Activated effector memory CD4-positive, alpha-beta T cell treated with anti-CD3 and anti-CD28 coated beads, Interleukin-2, amount 50 U/mL, for 16 hours (primary cell): ENCODE results near the gene UNC5C.
"Not testable (repeated sequence)": the region's sequence is repeated elsewhere in the genome, so short reads cannot be mapped to it uniquely, and the experiment has no call there.

Experiments used
- DNase-seq: peaks from one replicate; pipeline ENCODE4 v3.0.0-alpha.2; 2020

UNC5C gene

DNA sequence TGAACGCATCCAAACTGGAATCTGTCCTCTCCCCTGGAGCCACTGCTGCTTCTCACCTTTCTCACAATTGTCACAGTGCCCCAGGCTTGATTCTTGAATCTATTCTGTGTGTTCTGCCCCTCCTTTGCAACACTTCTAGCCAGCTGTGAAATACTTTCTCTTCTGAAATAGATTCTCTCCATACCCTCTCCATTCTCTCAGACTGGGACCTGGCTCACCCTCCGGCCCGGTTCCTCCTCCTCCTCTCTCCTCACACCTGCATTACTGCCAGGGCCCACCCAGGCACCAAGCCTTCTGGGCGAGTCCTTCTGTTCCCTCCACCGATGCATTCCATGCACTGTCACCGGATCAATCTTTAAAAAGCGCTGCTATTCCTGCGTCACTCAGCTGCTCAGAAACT, 336.1 kb downstream of the UNC5C start:
- DNase-seq = no peak

DNA sequence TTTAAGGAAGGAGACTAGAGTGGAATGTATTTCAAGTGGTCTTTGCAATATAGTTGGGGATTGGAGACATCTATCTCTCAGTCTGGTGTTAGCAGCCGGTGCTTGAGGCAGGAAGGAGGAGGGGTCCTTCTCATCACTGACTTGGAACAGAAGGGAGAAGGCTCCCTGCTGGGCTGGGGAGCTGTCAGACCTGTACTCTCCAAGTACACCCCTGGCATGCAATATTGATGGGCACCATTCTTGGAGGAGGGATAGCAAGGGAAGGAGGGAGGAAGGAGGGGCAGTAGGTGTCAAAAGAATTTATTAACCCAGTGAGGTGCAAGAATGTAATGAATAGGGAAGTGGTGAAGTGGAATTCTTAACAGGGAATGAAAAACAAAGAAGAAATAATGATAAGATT, 338.8 kb downstream of the UNC5C start:
- DNase-seq = no peak

DNA sequence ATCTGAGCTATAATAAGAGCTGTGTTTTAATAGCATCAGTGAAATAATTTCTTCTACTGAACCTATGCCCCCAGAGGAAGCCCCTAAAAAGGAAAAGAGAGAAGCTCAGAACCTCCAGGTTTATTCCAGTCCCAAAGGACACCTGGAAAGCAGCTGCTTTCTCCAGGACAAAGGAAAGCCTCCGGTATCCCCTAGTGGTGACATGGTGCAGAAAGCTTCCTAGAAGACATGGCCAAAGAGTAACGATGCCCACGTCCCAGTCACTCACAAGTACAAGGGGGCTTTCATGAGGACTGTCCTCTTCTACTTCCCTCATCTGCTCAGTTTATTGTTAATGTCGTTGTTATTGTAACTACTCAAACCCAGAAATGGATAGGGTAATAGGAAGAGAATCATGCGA, 343.9 kb downstream of the UNC5C start:
- DNase-seq = no peak

DNA sequence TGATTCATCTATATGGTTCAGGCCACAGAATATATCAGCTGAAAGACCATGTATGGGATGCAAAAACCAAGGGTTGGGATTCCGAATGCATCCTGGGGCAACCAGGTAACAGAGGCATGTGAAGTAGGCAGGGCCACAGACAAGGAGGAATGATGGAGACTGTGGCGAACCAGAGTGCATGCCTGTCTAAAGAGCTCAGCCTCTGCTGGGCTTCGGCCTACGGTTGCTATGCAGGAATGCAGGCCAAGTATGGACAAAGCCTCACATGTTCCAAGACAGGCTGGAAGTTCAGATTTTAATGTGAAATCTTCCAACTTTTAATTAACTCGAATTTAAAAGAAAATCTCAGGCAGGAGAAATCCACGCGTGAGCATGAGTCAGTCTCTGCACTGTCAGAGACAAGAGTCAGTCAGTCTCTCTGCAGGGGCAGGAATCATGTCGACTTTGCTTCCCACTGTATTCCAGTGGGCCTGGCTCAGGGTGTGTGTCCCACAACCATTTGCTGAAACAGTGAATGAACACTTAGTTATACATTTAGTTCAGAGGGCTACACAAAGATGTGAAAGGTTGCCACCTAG, 344.4 kb downstream of the UNC5C start:
- no peak for DNase-seq

DNA sequence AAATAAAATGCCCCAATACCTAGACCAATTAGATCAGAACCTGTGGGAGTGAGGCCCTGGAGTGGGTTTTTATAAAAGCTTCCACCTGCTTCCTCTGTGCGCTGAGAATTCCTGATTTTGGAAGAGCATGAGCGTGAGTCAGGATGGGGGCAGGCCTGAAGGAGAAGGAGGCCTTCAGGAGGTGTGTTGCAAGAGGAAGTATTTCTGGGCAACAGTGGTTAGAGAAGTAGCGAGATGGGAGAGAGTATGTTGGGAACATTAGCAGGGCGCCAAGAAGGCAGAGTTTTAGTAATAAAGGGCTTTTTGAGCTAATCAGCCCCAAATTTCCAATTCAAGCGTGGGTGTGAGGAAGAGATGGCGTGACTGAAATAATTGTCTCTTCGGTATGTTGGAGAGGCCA, 349.8 kb downstream of the UNC5C start:
- DNase-seq = no peak

DNA sequence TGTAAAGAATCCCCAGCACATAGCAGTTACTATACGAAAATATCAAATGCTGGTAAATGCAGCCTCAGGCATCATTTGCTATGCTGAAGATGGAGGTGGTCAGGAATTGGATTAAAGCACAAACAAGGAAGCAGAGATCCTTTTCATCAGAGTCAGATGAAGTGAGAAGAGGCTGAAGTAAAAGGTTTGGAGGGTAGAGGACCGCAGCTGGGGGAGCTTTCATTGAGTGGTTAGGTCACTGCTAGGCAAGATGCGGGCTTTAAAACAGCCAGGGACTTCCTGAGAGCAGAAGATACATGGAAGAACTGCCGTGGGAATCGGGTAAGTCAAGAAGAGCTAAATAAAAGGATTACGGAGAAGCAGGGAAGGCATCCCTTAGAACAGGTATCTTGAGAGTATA, 351.4 kb downstream of the UNC5C start:
- DNase-seq = no peak

DNA sequence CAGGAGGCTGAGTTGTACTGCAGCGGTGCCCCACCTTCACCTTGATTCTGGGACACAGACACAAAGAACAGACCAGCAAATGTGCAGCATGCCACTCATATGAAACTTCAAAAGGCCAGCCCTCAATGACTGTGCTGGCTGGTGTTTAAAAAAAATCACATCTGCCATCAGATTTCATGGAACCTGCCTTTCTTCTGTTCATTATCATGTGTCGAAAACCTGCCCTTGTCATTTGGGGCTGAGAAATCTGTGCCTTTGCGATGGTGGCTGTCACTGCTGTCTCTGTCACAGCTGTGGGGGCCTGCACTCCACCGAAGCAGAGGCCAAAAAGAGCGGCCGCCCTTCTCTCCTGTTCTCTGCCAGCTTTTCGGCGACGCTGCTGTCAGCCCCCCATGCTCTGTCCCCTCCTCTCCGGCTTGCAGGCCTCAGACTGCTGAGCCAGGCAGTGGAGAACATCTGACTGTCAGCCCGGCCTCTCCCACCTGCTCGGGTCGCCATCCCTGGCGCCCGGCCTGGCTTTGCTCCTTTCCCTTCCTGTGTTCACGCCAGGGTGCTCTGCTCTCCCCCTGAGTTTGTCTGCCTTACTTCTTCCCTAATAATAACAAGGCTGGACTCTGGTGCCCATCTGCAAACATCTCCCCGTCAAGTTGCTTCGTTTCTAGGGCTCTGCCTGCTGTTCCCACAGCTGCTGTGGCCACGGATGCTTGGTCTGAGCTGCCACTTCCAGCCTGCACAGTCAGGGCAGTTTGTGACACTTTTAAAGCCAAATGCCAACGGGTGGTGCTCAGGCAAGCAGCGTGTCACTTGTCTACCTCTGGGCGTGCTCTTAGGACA, 355.2 kb downstream of the UNC5C start:
- no peak for DNase-seq

DNA sequence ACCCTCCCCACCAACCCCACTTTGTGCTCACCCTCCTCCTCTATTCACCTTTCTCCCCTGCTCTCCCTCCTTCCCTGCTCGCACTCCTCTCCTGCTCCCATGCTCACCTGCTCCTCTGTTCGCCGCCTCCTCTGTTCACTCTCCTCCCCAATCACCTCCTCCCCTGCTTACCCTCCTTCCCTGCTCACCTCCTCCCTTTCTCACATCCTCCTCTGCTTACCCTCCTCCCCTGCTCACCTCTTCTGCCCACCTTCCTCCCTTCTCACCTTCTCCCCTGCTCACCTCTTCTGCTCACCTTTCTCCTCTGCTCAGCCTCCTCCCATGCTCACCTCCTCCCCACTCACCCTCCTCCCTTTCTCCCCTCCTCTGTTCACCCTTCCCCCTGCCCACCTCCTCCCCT, 357.2 kb downstream of the UNC5C start:
- DNase-seq = no peak

DNA sequence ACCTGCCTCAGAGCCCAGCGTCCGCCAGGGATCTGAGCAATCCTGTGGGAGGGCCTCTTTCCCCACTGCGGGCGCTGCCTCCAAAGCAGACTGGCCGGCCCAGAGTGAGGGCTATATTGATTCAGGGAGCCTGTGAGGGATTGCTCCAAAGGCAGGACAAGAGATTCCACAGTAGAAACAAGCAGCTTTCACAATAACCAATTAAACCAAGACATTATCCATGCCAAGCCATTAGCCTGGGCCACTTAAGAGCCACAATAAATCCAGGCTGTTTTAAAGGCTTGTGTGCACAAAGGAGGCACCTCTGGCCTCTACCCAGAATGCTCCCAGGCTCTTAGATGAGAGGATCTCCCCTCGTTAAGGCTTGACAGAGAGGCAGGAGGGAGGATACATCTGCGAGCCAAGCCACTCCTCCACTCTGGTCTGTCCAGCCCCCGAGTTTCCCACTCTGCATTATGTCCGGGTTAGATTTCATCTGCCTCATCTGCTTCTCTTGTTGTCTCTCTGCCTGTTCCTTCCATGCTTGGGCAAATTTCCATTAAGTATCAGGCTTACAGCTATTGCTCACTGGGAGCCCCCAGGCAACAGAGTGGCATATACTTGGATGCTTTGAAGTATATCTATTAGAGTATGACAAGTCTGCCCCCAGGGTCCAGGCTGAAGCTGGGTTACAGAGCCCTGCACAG, 357.9 kb downstream of the UNC5C start:
- DNase-seq = no peak

DNA sequence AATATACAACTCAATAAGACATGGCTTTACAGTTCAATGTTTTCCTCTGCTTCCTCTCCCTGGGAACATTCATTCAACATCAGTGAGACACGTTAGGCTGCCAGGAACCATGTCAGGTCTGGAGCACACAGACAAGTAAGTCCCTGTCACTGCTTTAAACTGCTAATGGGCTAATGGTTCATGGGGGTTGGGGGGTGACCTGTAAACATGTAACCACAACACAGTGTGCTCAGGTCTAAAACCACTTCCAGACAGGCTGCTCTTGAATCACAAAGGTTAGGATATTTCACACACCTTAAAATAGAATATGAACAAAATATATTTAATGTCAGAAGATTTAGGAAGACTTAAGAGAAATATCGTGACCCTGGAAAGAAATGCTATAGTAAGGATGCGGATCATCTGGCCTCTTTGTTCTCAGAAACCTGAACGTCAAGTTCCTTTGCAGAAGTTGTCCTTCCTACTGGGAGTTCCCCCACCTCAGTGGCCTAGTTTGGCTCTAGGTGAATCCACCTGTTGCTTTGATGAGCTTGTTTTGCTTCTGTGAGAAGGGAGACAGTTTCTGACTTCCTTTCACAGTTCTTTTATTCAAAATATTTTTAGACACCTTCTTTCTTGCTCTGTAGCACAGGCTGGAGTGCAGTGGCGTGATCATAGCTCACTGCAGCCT, 359.9 kb downstream of the UNC5C start:
- no peak for DNase-seq

DNA sequence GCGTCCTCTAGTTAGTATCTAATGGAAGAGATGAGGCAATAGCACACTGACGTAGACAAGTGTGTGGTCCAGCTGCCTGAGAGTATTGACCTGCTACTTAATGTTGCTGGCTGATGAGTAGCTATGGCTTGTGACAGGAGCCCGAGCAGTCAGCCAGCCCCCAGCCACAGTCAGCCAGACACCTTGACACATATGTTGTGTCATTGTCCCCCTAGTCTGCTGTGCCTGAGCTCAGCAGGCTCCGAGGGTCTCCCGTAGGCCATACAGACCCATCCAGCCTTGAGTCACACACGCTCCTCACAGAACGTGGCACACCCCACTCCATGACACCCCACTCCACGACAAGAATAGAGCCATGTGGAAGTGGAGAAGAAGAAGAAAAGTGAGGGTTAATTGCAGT, 362.1 kb downstream of the UNC5C start:
- DNase-seq = no peak

DNA sequence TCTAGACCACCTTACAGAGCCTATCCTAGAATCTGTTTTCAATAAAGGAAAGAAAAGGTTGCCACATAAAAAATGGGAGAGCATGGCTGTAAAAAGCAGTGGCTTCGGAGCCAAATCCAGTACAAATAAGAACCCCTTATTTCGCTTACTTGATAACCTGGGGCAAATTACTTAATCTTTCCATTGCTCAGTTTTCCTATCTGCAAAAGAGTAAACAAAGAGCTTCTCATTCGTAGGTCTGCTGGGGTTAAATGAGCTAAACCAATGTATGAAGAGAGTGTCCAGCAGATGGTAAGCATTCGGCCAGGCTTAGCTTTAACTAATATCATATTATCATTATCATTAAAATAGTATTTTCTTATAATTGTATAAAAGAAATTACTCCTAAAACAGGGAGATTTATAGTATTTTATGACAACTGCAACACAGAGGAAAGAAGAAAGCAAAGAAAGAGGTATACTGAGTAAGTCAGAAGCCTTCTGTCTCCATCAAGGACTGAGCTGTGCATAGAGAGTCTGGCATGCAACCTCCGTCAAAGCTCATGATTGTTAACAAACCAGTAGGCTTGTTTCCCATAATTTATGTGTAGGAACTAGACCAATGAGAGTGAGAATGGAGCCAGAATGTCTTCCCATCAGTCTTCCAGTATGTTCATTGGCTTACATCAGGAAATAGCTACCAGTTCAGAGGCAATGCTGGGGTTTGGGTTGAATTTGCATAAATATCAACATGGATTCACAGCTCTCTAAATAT, 364.9 kb downstream of the UNC5C start:
- DNase-seq = no peak

DNA sequence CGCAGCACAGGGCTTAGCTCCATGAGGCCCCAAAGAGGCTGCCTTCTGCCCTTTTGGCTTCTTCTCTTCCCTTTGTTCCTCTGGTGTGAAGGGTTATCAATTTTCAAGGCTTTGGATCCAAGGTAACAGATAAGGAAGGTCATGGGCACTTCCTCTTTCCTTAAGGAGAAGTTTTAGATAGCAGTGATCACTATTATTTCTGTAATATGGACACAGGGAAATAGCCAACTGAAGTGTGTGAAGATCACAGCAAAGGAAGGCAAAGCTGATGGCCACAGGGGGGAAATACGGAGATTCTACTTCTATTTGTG, 366.8 kb downstream of the UNC5C start:
- no peak for DNase-seq

DNA sequence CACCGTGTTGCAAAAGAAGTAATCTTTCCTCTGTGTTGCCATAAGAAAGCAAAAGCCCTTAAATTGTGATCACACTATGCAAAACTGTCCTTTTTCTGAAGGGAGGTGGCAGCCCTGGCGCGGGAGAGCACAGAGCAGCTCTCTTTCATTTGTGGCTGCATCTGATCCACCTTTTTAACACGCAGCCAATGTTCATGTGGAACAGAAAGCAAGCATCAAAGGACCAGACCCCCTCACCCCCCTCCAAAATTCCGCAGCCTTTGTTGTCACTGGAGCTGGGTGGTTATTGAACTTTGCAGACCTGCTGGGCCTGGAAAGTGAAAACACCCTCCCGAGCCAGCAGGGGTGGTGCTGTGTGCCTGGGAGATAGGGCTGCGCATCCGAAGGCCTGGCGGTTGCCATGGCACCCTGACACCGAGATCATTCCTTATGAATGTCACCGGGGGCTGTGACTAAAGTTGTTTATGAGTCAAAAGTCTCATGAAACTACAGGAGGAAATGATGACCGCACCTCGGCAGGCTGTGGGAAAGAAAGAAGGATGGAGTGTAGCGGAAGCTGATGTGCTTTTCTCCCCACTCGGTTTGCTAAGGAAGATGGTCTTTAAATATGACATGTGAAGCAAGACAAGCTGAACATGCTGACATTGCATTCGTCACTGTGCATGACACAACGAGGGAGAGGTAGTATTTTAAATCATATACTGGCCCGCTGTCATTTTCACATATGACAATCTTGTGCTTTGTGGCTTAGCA, 367.4 kb downstream of the UNC5C start:
- DNase-seq = no peak

DNA sequence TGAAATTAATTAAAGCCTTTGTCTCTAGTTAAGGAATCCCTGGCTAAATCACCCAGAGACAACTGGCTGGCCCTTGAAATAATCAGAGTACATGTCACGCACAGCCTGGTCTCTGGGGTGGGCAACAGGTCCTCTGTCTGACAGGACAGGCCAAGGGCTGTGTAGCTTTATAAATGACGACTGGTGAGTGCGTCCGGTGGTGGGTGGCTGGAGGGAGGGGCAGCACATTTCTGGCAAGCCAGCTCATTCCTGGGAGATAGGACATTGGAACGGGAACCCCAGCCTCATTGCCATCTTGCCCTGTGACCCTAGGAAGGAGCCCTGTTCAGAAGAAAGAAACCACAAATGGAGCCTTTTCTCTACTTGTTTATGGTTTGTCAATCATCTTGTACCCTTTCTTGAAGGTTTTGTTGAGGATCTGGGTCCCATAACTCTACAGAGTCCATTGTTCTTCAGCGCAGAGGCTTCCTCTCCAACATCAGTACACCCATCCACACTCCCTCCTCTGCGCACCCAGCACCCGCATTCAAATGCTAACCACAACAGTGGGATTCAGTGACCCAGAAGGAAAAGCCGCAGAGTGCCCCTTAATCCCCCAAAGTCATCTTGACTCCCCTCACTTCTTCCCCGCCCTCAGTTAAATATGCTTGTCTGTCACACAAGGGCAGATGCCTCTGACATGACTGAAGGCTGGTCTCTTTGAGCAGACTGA, 368.1 kb downstream of the UNC5C start:
- no peak for DNase-seq

DNA sequence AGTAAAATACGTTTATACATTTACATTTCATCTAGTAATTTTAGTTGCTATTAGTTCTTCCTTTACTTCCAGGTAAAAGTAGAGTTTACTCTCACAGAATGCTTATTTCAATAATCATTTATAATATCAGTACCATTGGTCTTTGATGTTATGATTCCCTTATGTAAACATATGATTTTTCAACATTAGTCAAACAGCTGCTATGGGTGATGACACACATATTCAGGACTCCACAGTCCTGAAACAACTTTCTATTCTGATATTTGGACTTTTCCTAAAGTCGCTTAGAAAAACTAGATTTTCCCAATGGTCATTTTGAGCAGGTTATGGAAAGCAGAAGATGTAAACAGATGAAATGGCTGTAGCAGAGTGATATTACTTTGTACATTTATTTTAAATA, 369.8 kb downstream of the UNC5C start:
- DNase-seq = no peak

DNA sequence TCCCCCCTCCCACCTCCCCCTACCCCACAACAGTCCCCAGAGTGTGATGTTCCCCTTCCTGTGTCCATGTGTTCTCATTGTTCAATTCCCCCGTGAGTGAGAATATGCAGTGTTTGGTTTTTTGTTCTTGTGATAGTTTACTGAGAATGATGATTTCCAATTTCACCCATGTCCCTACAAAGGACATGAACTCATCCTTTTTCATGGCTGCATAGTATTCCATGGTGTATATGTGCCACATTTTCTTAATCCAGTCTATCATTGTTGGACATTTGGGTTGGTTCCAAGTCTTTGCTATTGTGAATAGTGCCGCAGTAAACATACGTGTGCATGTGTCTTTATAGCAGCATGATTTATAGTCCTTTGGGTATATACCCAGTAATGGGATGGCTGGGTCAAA, 377.4 kb downstream of the UNC5C start:
- DNase-seq = not testable (repeated sequence)

DNA sequence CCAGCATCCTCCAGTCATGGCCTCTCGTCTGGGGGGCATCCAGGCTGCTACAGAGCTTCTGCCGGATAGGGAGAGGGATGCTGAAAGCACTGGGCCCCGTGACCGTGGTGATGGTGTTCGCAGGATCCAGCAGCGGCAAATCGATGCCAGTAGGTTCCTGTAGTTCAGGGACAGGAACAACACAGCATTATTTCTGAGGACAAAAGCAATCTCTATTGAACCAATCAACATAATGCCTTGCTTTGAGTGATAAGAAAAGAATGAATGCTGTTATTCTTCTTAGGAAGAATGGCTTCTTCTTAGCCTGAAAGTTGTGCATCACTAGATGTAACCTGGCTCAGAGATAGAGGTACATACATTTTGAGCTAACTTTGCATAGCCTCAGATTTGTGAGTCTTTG, 378.6 kb downstream of the UNC5C start:
- no peak for DNase-seq

DNA sequence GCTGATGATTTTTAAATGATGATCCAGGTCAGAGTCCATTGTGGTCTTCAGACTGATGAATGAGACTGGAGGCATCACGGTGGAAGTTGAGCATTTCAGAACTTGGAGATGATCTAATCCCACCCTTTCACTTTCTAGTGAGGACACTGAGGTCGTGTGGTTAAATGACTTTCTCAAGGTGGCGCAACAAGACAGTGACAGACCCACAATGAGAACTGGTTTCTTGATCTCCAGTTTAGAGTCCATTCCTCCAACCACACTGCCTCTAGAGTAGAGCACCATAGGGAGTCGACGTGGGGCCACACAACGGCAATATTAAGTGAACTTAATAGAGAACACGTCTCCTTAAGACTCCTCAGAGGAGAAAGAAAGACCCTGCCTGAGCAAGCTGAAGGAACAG, 381.0 kb downstream of the UNC5C start:
- DNase-seq = no peak

DNA sequence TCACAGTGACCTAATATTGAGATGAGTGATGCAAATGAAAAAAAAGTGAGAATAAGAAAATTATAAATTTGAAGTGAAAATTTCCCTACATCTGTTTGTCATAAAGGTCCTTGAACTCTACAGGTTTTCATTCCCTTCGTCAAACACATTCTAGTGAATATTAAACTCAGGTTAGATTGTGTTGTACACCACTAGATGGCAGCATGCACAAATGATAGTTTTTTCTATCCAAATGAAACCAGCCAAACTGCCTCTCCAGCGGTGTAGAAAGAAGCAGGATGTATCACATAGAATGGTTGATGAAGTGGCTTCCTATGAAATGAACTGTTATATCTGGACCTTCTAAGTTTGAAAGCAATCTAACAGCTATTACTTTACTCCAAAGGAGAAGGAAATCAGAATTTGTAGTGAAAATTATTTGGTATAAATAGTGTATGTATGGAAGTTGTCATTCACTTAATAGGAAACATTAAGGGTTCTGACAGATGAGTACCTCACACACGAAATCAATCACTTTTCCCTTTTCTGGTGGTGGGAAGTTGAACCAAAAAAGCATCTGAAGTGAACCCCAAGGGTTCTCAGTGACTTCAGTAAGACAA, 382.7 kb downstream of the UNC5C start:
- no peak for DNase-seq

DNA sequence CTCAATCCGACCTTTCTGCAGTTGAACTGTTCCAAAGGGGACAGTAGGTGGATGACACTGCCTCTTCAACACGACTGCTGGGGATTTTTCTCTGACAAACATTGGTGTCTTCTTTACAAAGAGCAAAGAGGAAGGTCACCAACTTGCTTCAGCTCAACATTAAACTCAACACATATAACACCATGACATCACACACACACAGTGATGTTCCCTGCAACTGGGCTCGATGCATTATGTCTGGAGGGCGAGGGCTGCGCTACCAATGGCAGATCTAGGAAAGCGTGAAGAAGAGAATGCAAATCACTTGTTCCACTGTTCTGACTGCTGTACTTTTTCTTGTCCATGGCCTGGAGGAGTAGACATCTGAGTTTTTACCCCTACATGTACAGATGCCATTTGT, 385.9 kb downstream of the UNC5C start:
- DNase-seq = no peak
